Measurements from ENCODE around the gene MIS18A. TPM values are rescaled to one million over a fixed set of nuclear protein-coding genes. Genes with fewer than 3 reads are reported as not detected.

The MIS18A gene
- total RNA-seq, 2 donors from 2014 or later, result 2.3 to 2.5 TPM

- Histone ChIP-seq H3K27me3 (no peaks in the 10 kb centered on the region), H3K4me1 (no peaks in the 10 kb centered on the region), H3K27ac (no peak overlapping the region), H3K36me3 (no peaks in the 10 kb centered on the region), H3K4me3 (no peak overlapping the region), H3K9me3 (no peaks in the 10 kb centered on the region)
- DNase-seq (ENCODE audit: low spot score), result no peak
- no peak for TF ChIP-seq CTCF (IDR thresholded peaks at IDR 0.05)
Measured at GRCh38 chr21:32233055-32233546, 45.7 kb downstream of the MIS18A start.

GRCh38 chr21:32226444-32226843 is 52.4 kb downstream of the MIS18A start:
- H3K27me3 ChIP-seq, result no peaks in the 10 kb centered on the region
- H3K36me3 ChIP-seq, result no peaks in the 10 kb centered on the region
- H3K27ac ChIP-seq, result no peak overlapping the region
- DNase-seq (ENCODE audit: low spot score), result no peak
- H3K4me1 ChIP-seq, result no peaks in the 10 kb centered on the region
- no peak overlapping the region for H3K4me3 ChIP-seq
- H3K9me3 ChIP-seq, result peaks cover 0 to 8% of the 10 kb centered on the region in 2 donors
- TF ChIP-seq CTCF (IDR thresholded peaks at IDR 0.05), result no peak

Other genes with a start within 250 kb of the MIS18A start
- gene MRAP, start 19.8 kb upstream of the MIS18A start, total RNA-seq, result 1 to 10 TPM in 1 of 2 donors, not detected in 1; 5.3 TPM
- gene URB1, start 114.0 kb upstream of the MIS18A start, total RNA-seq, result 10 to 100 TPM in 1 of 2 donors, 1 to 10 TPM in 1; 8.6 to 12.2 TPM
- gene EVA1C, start 133.7 kb upstream of the MIS18A start, total RNA-seq, result 10 to 100 TPM; 25.5 to 45.9 TPM

Measured in right atrium auricular region (tissue), 2 donors.